HG02885 (cell line): ENCODE data around the gene ZNF226.
"Not testable (repeated sequence)": the region's sequence is repeated elsewhere in the genome, so short reads cannot be mapped to it uniquely, and the experiment has no call there.

Source experiments
- ATAC-seq: cut with Tn5 transposase; IDR thresholded peaks from one replicate; pipeline ENCODE4 v1.9.1; 2021; ENCODE audit warnings: mild to moderate bottlenecking; ENCODE audit not compliant: unreplicated experiment, poor library complexity

Gene ZNF226

GRCh38 chr19:44164673-44165512, at the start of gene ZNF226:
TSS of gene ZNF226 (plus strand) at chr19:44165100. CDS start at chr19:44170081, 4,981 bp downstream.
- peak; percentile 91 for ATAC-seq

DNA sequence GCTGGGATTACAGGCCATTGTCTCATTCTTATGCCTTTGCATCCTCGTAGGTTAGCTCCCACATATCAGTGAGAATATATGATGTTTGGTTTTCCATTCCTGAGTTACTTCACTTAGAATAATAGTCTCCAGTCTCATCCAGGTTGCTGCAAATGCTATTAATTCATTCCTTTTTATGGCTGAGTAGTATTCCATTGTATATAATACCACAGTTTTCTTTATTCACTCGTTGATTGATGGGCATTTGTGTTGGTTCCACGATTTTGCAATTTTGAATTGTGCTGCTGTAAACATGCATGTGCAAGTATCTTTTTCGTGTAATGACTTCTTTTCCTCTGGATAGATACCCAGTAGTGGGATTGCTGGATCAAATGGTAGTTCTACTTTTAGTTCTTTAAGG, 43.7 kb upstream of the ZNF226 start:
- ATAC-seq = not testable (repeated sequence)

DNA sequence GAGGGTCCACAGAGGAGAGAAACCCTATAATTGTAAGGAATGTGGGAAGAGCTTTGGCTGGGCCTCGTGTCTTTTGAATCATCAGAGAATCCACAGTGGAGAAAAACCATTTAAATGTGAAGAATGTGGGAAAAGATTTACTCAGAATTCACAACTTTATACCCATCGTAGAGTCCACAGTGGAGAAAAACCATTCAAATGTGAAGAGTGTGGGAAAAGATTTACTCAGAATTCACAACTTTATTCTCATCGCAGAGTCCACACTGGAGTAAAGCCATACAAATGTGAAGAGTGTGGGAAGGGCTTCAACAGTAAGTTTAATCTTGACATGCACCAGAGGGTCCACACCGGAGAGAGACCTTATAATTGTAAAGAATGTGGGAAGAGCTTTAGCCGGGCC, 32.9 kb upstream of the ZNF226 start:
- ATAC-seq = no peak

DNA sequence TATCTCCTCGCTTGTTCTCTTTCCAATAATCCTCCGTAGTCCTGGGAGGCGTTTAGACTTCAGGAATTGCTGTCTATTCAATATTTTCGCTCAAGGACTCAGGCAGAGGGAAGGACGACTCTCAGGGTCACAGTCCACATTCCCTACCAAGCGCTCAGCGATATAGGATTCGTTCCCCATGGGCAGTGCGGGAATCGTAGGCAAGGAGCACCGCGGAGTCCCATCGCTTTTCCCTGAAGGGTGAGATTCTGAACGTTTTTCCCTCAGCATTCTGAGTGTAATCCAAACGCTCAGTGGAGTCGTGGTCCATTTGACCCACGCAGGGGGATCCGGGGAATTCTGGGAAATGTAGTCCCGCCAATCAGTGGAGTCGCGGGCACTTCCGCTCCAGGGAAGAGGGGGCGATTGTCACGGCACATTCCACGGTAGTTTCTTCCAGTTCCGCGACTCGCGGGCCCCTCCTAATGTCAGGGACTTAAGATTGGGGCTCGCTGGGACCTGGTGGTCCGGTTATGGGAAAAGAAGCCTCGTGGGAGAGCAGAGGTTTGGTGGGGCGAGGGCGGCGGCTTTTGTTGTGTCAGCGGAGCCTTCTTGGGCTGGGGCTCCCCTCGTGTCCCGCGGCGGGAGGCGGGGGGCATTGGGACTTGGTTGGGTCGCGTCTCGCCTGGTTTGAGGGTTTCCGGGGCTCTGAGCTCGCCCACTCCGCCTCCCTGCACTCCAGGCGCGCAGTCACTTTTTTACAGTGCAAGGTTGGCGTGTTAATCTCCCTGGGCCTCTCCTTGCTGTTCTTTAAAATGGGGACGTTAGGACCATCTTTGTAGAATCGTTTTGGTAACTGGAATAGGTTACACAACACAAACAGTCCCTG, 23.5 kb upstream of the ZNF226 start, which contains the start of gene ZNF234:
TSS of gene ZNF234 (plus strand) at position 364 of the 868 bp plus-strand sequence. CDS start 3,079 bp downstream, outside the sequence.
- ATAC-seq = peak; percentile 86

- ATAC-seq = no peak
Observed at GRCh38 chr19:44142059-44142433, 22.9 kb upstream of the ZNF226 start.

DNA sequence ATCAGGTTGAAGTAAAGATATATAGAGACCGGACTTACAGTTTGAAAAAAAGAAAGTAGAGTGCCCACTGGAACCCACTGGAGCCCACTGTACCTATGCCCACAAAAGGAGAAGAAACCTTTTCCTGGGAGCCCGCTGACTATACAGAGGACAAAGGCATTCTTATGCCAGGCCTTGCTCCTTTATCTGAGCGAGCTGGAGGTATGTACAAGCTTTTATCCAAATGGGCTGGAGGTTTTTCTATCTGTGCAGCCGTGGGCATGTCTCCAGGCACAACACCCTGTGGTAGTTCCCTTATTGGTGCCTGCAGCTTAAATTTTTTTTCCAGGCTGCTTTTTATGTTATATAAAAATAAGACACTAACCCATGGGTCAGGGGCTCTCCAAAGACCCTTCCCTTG, 15.1 kb upstream of the ZNF226 start:
- ATAC-seq = no peak

DNA sequence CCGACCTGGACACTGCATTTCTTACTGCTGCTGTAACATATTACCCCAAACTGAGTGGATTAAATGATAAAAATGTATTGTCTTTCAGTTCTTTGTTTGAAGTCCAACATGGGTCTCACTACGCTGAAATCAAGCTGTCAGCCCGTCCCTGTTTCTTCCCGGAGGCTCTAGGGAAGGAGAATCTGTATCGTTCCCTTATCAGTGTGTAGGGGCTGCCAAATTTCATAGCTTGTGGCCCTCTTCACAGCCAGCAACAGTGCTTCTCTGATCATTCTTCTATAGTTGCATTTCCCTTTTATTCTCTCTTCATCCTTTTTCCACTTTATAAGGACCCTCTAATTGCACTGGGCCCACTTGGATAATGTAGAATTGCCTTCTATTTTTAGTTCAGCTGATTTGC, 13.4 kb upstream of the ZNF226 start:
- ATAC-seq = no peak

GRCh38 chr19:44156475-44156874, 8.4 kb upstream of the ZNF226 start:
- no peak for ATAC-seq

DNA sequence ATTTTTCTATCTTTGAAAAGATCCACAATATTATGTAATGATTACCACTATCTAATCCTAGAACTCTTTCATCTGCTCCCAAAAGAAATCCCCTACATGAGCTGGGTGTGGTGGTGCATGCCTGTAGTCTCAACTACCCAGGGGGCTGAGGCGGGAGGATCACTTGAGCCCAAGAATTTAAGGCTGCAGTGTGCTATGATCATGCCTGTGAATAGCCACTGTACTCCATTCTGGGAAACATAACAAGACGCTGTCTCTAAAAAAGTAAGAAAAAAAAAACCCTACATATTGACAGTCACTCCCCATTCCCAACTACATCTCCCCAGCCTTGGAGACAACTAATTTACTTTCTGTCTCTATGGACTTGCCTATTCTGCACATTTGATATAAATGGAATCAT, 1.1 kb upstream of the ZNF226 start:
- ATAC-seq = no peak

DNA sequence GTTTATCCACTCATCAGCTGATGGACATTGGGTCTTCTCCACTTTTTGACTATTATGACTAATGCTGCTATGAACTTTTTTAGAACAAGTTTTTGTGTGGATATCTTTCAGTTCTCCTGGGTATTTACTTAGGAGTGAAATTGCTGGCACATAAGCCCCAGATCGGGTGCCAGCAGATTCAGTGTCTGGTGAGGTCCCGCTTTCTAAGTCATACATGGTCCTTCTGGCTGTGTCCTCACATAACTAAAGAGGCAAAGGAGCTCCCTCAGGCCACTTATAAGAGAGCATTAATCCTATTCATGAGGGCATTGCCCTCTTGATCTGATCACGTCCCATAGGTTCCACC, 600 bp upstream of the ZNF226 start:
- ATAC-seq = no peak

DNA sequence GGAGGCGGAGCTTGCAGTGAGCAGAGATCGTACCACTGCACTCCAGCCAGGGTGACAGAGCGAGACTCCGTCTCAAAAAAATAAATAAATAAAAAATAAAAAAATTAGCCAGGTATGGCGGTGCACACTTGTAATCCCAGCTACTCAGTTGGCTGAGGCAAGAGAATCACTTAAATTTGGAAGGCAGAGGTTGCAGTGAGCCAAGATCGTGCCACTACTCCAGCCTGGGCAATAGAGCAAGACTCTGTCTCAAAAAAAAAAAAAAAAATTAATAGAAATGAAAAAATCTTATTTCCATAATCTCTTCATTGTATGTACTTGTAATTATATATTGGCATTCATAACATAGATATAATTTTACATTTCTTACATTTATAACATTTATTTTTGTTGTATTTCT, 5.8 kb downstream of the ZNF226 start:
- not testable (repeated sequence) for ATAC-seq

DNA sequence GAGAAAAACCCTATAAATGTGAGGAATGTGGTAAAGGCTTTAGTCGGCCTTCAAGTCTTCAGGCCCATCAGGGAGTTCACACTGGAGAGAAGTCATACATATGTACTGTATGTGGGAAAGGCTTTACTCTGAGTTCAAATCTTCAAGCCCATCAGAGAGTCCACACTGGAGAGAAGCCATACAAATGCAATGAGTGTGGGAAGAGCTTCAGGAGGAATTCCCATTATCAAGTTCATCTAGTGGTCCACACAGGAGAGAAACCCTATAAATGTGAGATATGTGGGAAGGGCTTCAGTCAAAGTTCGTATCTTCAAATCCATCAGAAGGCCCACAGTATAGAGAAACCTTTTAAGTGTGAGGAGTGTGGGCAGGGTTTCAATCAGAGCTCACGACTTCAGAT, 11.7 kb downstream of the ZNF226 start:
- no peak for ATAC-seq

DNA sequence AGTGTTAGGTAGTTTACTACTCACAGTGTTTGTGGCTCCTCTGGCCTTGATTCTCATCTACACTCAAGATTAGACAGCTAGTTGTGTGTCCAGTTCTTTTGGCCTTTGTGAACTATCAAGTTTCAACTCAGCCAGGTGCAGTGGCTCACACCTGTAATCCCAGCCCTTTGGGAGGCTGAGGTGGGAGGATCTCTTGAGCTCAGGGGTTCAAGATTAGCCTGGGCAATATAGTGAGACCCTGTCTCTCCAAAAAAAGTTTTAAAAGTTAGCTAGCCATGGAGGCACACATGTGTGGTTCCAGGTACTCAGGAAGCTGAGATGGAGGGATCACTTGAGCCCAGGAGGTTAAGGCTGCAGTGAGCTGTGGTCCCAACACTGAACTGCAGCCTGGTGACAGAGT, 16.1 kb downstream of the ZNF226 start:
- no peak for ATAC-seq

- no peak for ATAC-seq
Observed at GRCh38 chr19:44182145-44182544, 17.2 kb downstream of the ZNF226 start.

GRCh38 chr19:44190020-44190419, 25.1 kb downstream of the ZNF226 start:
- no peak for ATAC-seq

GRCh38 chr19:44192127-44192526, 27.2 kb downstream of the ZNF226 start:
- ATAC-seq = no peak

GRCh38 chr19:44196772-44197171, 31.9 kb downstream of the ZNF226 start:
- ATAC-seq = no peak

GRCh38 chr19:44202470-44202869, 37.6 kb downstream of the ZNF226 start:
- ATAC-seq = no peak

DNA sequence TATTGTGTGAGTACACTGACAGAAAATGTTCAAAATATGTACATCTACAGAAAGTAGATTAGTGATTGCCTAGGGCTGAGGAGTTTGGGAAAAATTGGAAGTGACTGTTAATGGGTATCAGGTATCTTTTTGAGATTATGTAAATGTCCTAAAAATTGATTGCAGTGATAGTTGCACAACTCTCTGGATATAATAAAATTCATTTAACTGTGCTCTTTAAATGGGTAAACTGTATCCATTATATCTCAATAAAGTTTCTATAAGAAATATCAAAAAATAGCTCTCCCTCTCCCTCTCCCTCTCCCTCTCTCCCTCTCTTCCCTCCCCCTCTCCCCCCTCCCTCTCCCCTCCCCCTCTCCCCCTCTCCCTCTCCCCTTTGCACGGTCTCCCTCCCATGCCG, 38.1 kb downstream of the ZNF226 start:
- no peak for ATAC-seq

- ATAC-seq = not testable (repeated sequence)
Observed at GRCh38 chr19:44203877-44204276, 39.0 kb downstream of the ZNF226 start.

- no peak for ATAC-seq
Observed at GRCh38 chr19:44204772-44205171, 39.9 kb downstream of the ZNF226 start.
